ENCODE measurements around the gene VGLL4. TPM values are rescaled to one million over a fixed set of nuclear protein-coding genes. Genes with fewer than 3 reads are reported as not detected.

VGLL4 gene
- total RNA-seq, 2 donors from 2014 or later: 47.5 to 49.7 TPM

GRCh38 chr3:11602886-11603527 lies 40.7 kb downstream of the VGLL4 start:
- Histone ChIP-seq H3K9me3 (ENCODE audit: control insufficient read depth, low read length) (peaks cover 10% of the 10 kb centered on the region), H3K36me3 (ENCODE audit: control insufficient read depth, insufficient read depth, low read length) (peaks cover 31% of the 10 kb centered on the region), H3K4me3 (ENCODE audit: low read length) (no peak overlapping the region), H3K9ac (ENCODE audit: extremely low read depth, low read length, poor library complexity, severe bottlenecking) (no peak overlapping the region), H3K27me3 (ENCODE audit: control insufficient read depth, insufficient read depth, low read length, poor library complexity, severe bottlenecking) (no peaks in the 10 kb centered on the region), H3K4me1 (ENCODE audit: control insufficient read depth, insufficient read depth, low read length) (peaks cover 14% of the 10 kb centered on the region), H3K27ac (ENCODE audit: low read depth, low read length) (peak overlapping the region; percentile 54)
- H3K27me3 Mint-ChIP-seq (ENCODE audit: insufficient read depth): no peaks in the 10 kb centered on the region
- H3K27ac Mint-ChIP-seq: peak overlapping the region; percentile 77
- H3K4me3 Mint-ChIP-seq: no peak overlapping the region
- H3K9me3 Mint-ChIP-seq: peaks cover 9% of the 10 kb centered on the region
- TF ChIP-seq CTCF (conservative IDR thresholded peaks at IDR 0.05): no peak
- peaks cover 49% of the 10 kb centered on the region for H3K4me1 Mint-ChIP-seq
- no peak for DNase-seq
- peaks cover 44% of the 10 kb centered on the region for H3K36me3 Mint-ChIP-seq (ENCODE audit: low read depth)
- 90% methylated on average over 3 to 5 of the region's 5 CpGs for WGBS, 2 experiments (ENCODE audit: insufficient coverage in 1 of 2, insufficient read length in 1 of 2)

GRCh38 chr3:11602239-11602840 lies 41.4 kb downstream of the VGLL4 start:
- Mint-ChIP-seq H3K36me3 (ENCODE audit: low read depth) (peaks cover 51% of the 10 kb centered on the region), H3K4me3 (no peak overlapping the region), H3K9me3 (peaks cover 16% of the 10 kb centered on the region), H3K27ac (peak overlapping the region; percentile 76), H3K27me3 (ENCODE audit: insufficient read depth) (no peaks in the 10 kb centered on the region), H3K4me1 (peaks cover 46% of the 10 kb centered on the region)
- no peak overlapping the region for H3K4me3 ChIP-seq (ENCODE audit: low read length)
- no peak overlapping the region for H3K9ac ChIP-seq (ENCODE audit: extremely low read depth, low read length, poor library complexity, severe bottlenecking)
- WGBS, 2 experiments (ENCODE audit: insufficient coverage in 1 of 2, insufficient read length in 1 of 2): 91 to 94% methylated on average over 6 to 11 of the region's 11 CpGs
- H3K27me3 ChIP-seq (ENCODE audit: control insufficient read depth, insufficient read depth, low read length, poor library complexity, severe bottlenecking): no peaks in the 10 kb centered on the region
- peak overlapping the region; percentile 22 for H3K27ac ChIP-seq (ENCODE audit: low read depth, low read length)
- no peak for TF ChIP-seq CTCF (conservative IDR thresholded peaks at IDR 0.05)
- peaks cover 14% of the 10 kb centered on the region for H3K4me1 ChIP-seq (ENCODE audit: control insufficient read depth, insufficient read depth, low read length)
- DNase-seq: no peak
- H3K36me3 ChIP-seq (ENCODE audit: control insufficient read depth, insufficient read depth, low read length): peaks cover 37% of the 10 kb centered on the region
- peaks cover 17% of the 10 kb centered on the region for H3K9me3 ChIP-seq (ENCODE audit: control insufficient read depth, low read length)

- peaks cover 22% of the 10 kb centered on the region for H3K9me3 Mint-ChIP-seq
- WGBS, 2 experiments (ENCODE audit: insufficient coverage in 1 of 2, insufficient read length in 1 of 2): 75 to 80% methylated on average over 8 to 21 of the region's 21 CpGs
- Histone ChIP-seq H3K27me3 (ENCODE audit: control insufficient read depth, insufficient read depth, low read length, poor library complexity, severe bottlenecking) (no peaks in the 10 kb centered on the region), H3K4me3 (ENCODE audit: low read length) (no peak overlapping the region), H3K27ac (ENCODE audit: low read depth, low read length) (no peak overlapping the region), H3K9me3 (ENCODE audit: control insufficient read depth, low read length) (peaks cover 19% of the 10 kb centered on the region), H3K4me1 (ENCODE audit: control insufficient read depth, insufficient read depth, low read length) (peaks cover 14% of the 10 kb centered on the region), H3K36me3 (ENCODE audit: control insufficient read depth, insufficient read depth, low read length) (peaks cover 37% of the 10 kb centered on the region), H3K9ac (ENCODE audit: extremely low read depth, low read length, poor library complexity, severe bottlenecking) (no peak overlapping the region)
- TF ChIP-seq CTCF (conservative IDR thresholded peaks at IDR 0.05): no peak
- peaks cover 44% of the 10 kb centered on the region for H3K4me1 Mint-ChIP-seq
- no peaks in the 10 kb centered on the region for H3K27me3 Mint-ChIP-seq (ENCODE audit: insufficient read depth)
- H3K27ac Mint-ChIP-seq: peak overlapping the region; percentile 88
- DNase-seq: peak; percentile 76
- peaks cover 50% of the 10 kb centered on the region for H3K36me3 Mint-ChIP-seq (ENCODE audit: low read depth)
- H3K4me3 Mint-ChIP-seq: no peak overlapping the region
Observed at GRCh38 chr3:11601446-11602238, 42.1 kb downstream of the VGLL4 start.
